Breast epithelium (tissue), 4 donors: ENCODE measurements around the gene HDHD5. TPM values are rescaled to one million over a fixed set of nuclear protein-coding genes. Genes with fewer than 3 reads are reported as not detected.

Experiments used
- DNase-seq, 2 donors: peaks; one replicate each; pipeline ENCODE4 v3.0.0-alpha.2; 2019; ENCODE audit warnings: low spot score in 2 of 2
- H3K27ac ChIP-seq, 2 donors: fragments of 200-600 bp; sonication (generic) in 1 of 2; one replicate each; pipeline ENCODE4 v1.5.1; 2016 to 2019; ENCODE audit warnings: mild to moderate bottlenecking in 1 of 2
- H3K27me3 ChIP-seq, 2 donors: fragments of 200-600 bp; sonication (generic) in 1 of 2; one replicate each; pipeline versions ENCODE4 v1.5.1 to v1.6.0; 2017 to 2019; ENCODE audit warnings: control low read depth in 1 of 2, mild to moderate bottlenecking in 1 of 2
- H3K36me3 ChIP-seq: fragments of 200-600 bp; one replicate; pipeline ENCODE4 v1.5.1; 2019
- H3K4me1 ChIP-seq, 2 donors: fragments of 200-600 bp; sonication (generic); one replicate each; pipeline ENCODE4 v1.5.1; 2016 to 2019; ENCODE audit warnings: control low read depth in 1 of 2
- H3K4me3 ChIP-seq, 3 donors: fragments of 200-600 bp; sonication (generic); 1 replicate in 2 of 3; 2 replicates in 1 of 3; pipeline ENCODE4 v1.5.1; 2016 to 2019; ENCODE audit warnings: mild to moderate bottlenecking in 3 of 3, moderate library complexity in 2 of 3
- H3K9me3 ChIP-seq, 2 donors: fragments of 200-600 bp; sonication (generic) in 1 of 2; one replicate each; pipeline ENCODE4 v1.5.1; 2016 to 2019; ENCODE audit warnings: control low read depth in 1 of 2
- CTCF ChIP-seq, 3 donors: fragments of 450-650 bp; IDR thresholded peaks; one replicate each; pipeline ENCODE4 v1.5.1; 2016 to 2017; ENCODE audit warnings: antibody characterized with exemption in 3 of 3, mild to moderate bottlenecking in 3 of 3, moderate library complexity in 3 of 3
- POLR2A ChIP-seq: fragments of 450-650 bp; IDR thresholded peaks from one replicate; pipeline ENCODE4 v1.6.1; 2016; ENCODE audit warnings: antibody characterized with exemption, mild to moderate bottlenecking, moderate library complexity
- POLR2AphosphoS5 ChIP-seq, 3 donors: sonication (generic); formaldehyde crosslinking; IDR thresholded peaks; one replicate each; pipeline ENCODE4 v1.6.1; 2017; ENCODE audit warnings: antibody characterized with exemption in 3 of 3
- intact Hi-C: fragments of 100-400 bp; cut with DNase I; formaldehyde crosslinking; loops from one replicate; pipeline ENCODE4 v1.15.1; 2023; ENCODE audit warnings: low total_unique reads
- total RNA-seq, 3 donors: library from RNA; depleted of rRNA; stranded (reverse); fragments of >200 nt; gene quantifications; one replicate each; pipeline ENCODE4 v1.1.0, GENCODE V29; 2016

Gene HDHD5
- total RNA-seq, 3 donors from 2014 or later, result 42.0 to 54.4 (median 53.8) TPM

GRCh38 chr22:17108256-17109112 is 50.6 kb downstream of the HDHD5 start:
- Histone ChIP-seq H3K27ac (no peak overlapping the region), H3K4me1 (no peaks in the 10 kb centered on the region), H3K9me3 (no peaks in the 10 kb centered on the region), H3K36me3 (no peaks in the 10 kb centered on the region), H3K27me3 (no peaks in the 10 kb centered on the region), H3K4me3 (no peak overlapping the region)
- intact Hi-C loops, result no loop called here
- DNase-seq, result no peak
- TF ChIP-seq POLR2AphosphoS5 (IDR thresholded peaks at IDR 0.05) (no peak), POLR2A (no peak), CTCF (IDR thresholded peaks at IDR 0.05) (no peak)

- no peak for TF ChIP-seq POLR2A
- no peak for TF ChIP-seq POLR2AphosphoS5 (IDR thresholded peaks at IDR 0.05)
- TF ChIP-seq CTCF (IDR thresholded peaks at IDR 0.05), result no peak
- no peak for DNase-seq
- Histone ChIP-seq H3K36me3 (no peaks in the 10 kb centered on the region), H3K27me3 (no peaks in the 10 kb centered on the region), H3K4me3 (no peak overlapping the region), H3K4me1 (no peaks in the 10 kb centered on the region), H3K9me3 (no peaks in the 10 kb centered on the region), H3K27ac (no peak overlapping the region)
- intact Hi-C loops, result no loop called here
Measured at GRCh38 chr22:17107547-17107810, 51.6 kb downstream of the HDHD5 start.

- H3K36me3 ChIP-seq, result no peaks in the 10 kb centered on the region
- no peak for DNase-seq
- H3K4me3 ChIP-seq, result no peak overlapping the region
- no peak overlapping the region for H3K27ac ChIP-seq
- intact Hi-C loops, result no loop called here
- TF ChIP-seq POLR2AphosphoS5 (IDR thresholded peaks at IDR 0.05) (peak in 1 of 3 donors; percentile 35), CTCF (IDR thresholded peaks at IDR 0.05) (no peak)
- no peaks in the 10 kb centered on the region for H3K9me3 ChIP-seq
- H3K27me3 ChIP-seq, result no peaks in the 10 kb centered on the region
- H3K4me1 ChIP-seq, result no peaks in the 10 kb centered on the region
Measured at GRCh38 chr22:17106785-17107546, 52.1 kb downstream of the HDHD5 start.

GRCh38 chr22:17106161-17106784 is 52.8 kb downstream of the HDHD5 start:
- H3K9me3 ChIP-seq, result no peaks in the 10 kb centered on the region
- no peaks in the 10 kb centered on the region for H3K27me3 ChIP-seq
- no peak for TF ChIP-seq CTCF (IDR thresholded peaks at IDR 0.05)
- no peak for TF ChIP-seq POLR2AphosphoS5 (IDR thresholded peaks at IDR 0.05)
- no peak for TF ChIP-seq POLR2A
- intact Hi-C loops, result no loop called here
- no peak overlapping the region for H3K4me3 ChIP-seq
- no peaks in the 10 kb centered on the region for H3K4me1 ChIP-seq
- no peak for DNase-seq
- no peaks in the 10 kb centered on the region for H3K36me3 ChIP-seq
- no peak overlapping the region for H3K27ac ChIP-seq
